Activated T-cell treated with anti-CD3 and anti-CD28 coated beads, Interleukin-2, amount 50 U/mL, for 24 hours (primary cell): ENCODE results near the gene ASPDH.
"Not testable (repeated sequence)": the region's sequence is repeated elsewhere in the genome, so short reads cannot be mapped to it uniquely, and the experiment has no call there.

Experiments used
- DNase-seq: peaks from one replicate; pipeline ENCODE4 v3.0.0-alpha.2; 2020
- H3K27ac Mint-ChIP-seq: 2 replicates; pipeline ENCODE4 v1.8.0; 2020; ENCODE audit warnings: mild to moderate bottlenecking, mixed read lengths
- H3K27me3 Mint-ChIP-seq: 2 replicates; pipeline ENCODE4 v1.8.0; 2020; ENCODE audit warnings: mixed read lengths
- H3K36me3 Mint-ChIP-seq: 2 replicates; pipeline ENCODE4 v1.8.0; 2020; ENCODE audit warnings: low read depth, mixed read lengths
- H3K4me1 Mint-ChIP-seq: 2 replicates; pipeline ENCODE4 v1.8.0; 2020; ENCODE audit warnings: low read depth, mixed read lengths
- H3K4me3 Mint-ChIP-seq: 2 replicates; pipeline ENCODE4 v1.8.0; 2020; ENCODE audit warnings: mild to moderate bottlenecking, moderate library complexity, mixed read lengths
- H3K9me3 Mint-ChIP-seq: 2 replicates; pipeline ENCODE4 v1.8.0; 2020; ENCODE audit warnings: mixed read lengths

The ASPDH gene

GRCh38 chr19:50532952-50533351 is 19.2 kb upstream of the ASPDH start:
- Mint-ChIP-seq H3K27me3 (peaks cover 43% of the 10 kb centered on the region), H3K4me3 (no peak overlapping the region), H3K4me1 (peaks cover 5% of the 10 kb centered on the region)

GRCh38 chr19:50531171-50531612 is 17.5 kb upstream of the ASPDH start:
- peaks cover 37% of the 10 kb centered on the region for H3K27me3 Mint-ChIP-seq
- H3K27ac Mint-ChIP-seq, result no peak overlapping the region
- DNase-seq, result no peak
- H3K4me1 Mint-ChIP-seq, result peaks cover 2% of the 10 kb centered on the region
- no peak overlapping the region for H3K4me3 Mint-ChIP-seq
- no peaks in the 10 kb centered on the region for H3K36me3 Mint-ChIP-seq
- peaks cover 6% of the 10 kb centered on the region for H3K9me3 Mint-ChIP-seq

More at GRCh38 chr19:50532952-50533351, 19.2 kb upstream of the ASPDH start:
- H3K36me3 Mint-ChIP-seq, result no peaks in the 10 kb centered on the region
- H3K9me3 Mint-ChIP-seq, result peaks cover 6% of the 10 kb centered on the region
- no peak overlapping the region for H3K27ac Mint-ChIP-seq
- no peak for DNase-seq

GRCh38 chr19:50528052-50528451 is 14.3 kb upstream of the ASPDH start:
- H3K4me1 Mint-ChIP-seq, H3K9me3 Mint-ChIP-seq, H3K36me3 Mint-ChIP-seq, H3K4me3 Mint-ChIP-seq, DNase-seq, H3K27ac Mint-ChIP-seq: not testable (repeated sequence)
- peaks cover 29% of the 10 kb centered on the region for H3K27me3 Mint-ChIP-seq

- H3K27ac Mint-ChIP-seq, result no peak overlapping the region
- no peaks in the 10 kb centered on the region for H3K36me3 Mint-ChIP-seq
- no peaks in the 10 kb centered on the region for H3K4me1 Mint-ChIP-seq
- DNase-seq, result no peak
- H3K4me3 Mint-ChIP-seq, result no peak overlapping the region
- peaks cover 9% of the 10 kb centered on the region for H3K27me3 Mint-ChIP-seq
- H3K9me3 Mint-ChIP-seq, result no peaks in the 10 kb centered on the region
Observed at GRCh38 chr19:50522881-50523280, 9.2 kb upstream of the ASPDH start.

GRCh38 chr19:50520822-50521465 is 7.2 kb upstream of the ASPDH start:
- peaks cover 11% of the 10 kb centered on the region for H3K27me3 Mint-ChIP-seq
- H3K9me3 Mint-ChIP-seq, result no peaks in the 10 kb centered on the region
- no peak for DNase-seq
- no peaks in the 10 kb centered on the region for H3K4me1 Mint-ChIP-seq
- no peak overlapping the region for H3K4me3 Mint-ChIP-seq
- H3K27ac Mint-ChIP-seq, result no peak overlapping the region
- no peaks in the 10 kb centered on the region for H3K36me3 Mint-ChIP-seq

GRCh38 chr19:50519006-50519575 is 5.4 kb upstream of the ASPDH start:
- Mint-ChIP-seq H3K27ac (no peak overlapping the region), H3K27me3 (peaks cover 21% of the 10 kb centered on the region), H3K9me3 (no peaks in the 10 kb centered on the region), H3K36me3 (no peaks in the 10 kb centered on the region), H3K4me3 (no peak overlapping the region), H3K4me1 (peaks cover 1% of the 10 kb centered on the region)
- no peak for DNase-seq

- Mint-ChIP-seq H3K4me3 (no peak overlapping the region), H3K9me3 (no peaks in the 10 kb centered on the region), H3K36me3 (no peaks in the 10 kb centered on the region), H3K4me1 (peaks cover 1% of the 10 kb centered on the region), H3K27ac (no peak overlapping the region), H3K27me3 (peaks cover 23% of the 10 kb centered on the region)
- no peak for DNase-seq
Observed at GRCh38 chr19:50518091-50519005, 4.6 kb upstream of the ASPDH start.

GRCh38 chr19:50517704-50518075 is 4.0 kb upstream of the ASPDH start:
- Mint-ChIP-seq H3K27ac (no peak overlapping the region), H3K9me3 (no peaks in the 10 kb centered on the region), H3K27me3 (peaks cover 23% of the 10 kb centered on the region), H3K4me3 (no peak overlapping the region), H3K36me3 (no peaks in the 10 kb centered on the region), H3K4me1 (peaks cover 1% of the 10 kb centered on the region)
- no peak for DNase-seq

- peaks cover 1% of the 10 kb centered on the region for H3K4me1 Mint-ChIP-seq
- H3K27me3 Mint-ChIP-seq, result peaks cover 23% of the 10 kb centered on the region
- no peaks in the 10 kb centered on the region for H3K9me3 Mint-ChIP-seq
- no peak overlapping the region for H3K27ac Mint-ChIP-seq
- no peak for DNase-seq
- H3K4me3 Mint-ChIP-seq, result no peak overlapping the region
- H3K36me3 Mint-ChIP-seq, result no peaks in the 10 kb centered on the region
Observed at GRCh38 chr19:50516964-50517703, 3.4 kb upstream of the ASPDH start.

- Mint-ChIP-seq H3K27me3 (peaks cover 23% of the 10 kb centered on the region), H3K4me3 (no peak overlapping the region), H3K9me3 (no peaks in the 10 kb centered on the region), H3K4me1 (peaks cover 6% of the 10 kb centered on the region), H3K27ac (no peak overlapping the region), H3K36me3 (no peaks in the 10 kb centered on the region)
- no peak for DNase-seq
Observed at GRCh38 chr19:50516456-50516855, 2.7 kb upstream of the ASPDH start.

GRCh38 chr19:50515168-50515561 is 1.5 kb upstream of the ASPDH start:
- Mint-ChIP-seq H3K27ac (no peak overlapping the region), H3K9me3 (no peaks in the 10 kb centered on the region), H3K27me3 (peaks cover 20% of the 10 kb centered on the region), H3K4me3 (no peak overlapping the region), H3K36me3 (peaks cover 5% of the 10 kb centered on the region), H3K4me1 (peaks cover 12% of the 10 kb centered on the region)
- DNase-seq, result no peak

- Mint-ChIP-seq H3K27ac (no peak overlapping the region), H3K27me3 (peaks cover 20% of the 10 kb centered on the region), H3K36me3 (peaks cover 5% of the 10 kb centered on the region), H3K4me1 (peaks cover 12% of the 10 kb centered on the region), H3K9me3 (no peaks in the 10 kb centered on the region), H3K4me3 (no peak overlapping the region)
- DNase-seq, result no peak
Observed at GRCh38 chr19:50514346-50515167, 844 bp upstream of the ASPDH start.

- H3K36me3 Mint-ChIP-seq, result peaks cover 11% of the 10 kb centered on the region
- H3K4me3 Mint-ChIP-seq, result no peak overlapping the region
- DNase-seq, result no peak
- no peak overlapping the region for H3K27ac Mint-ChIP-seq
- peaks cover 14% of the 10 kb centered on the region for H3K27me3 Mint-ChIP-seq
- H3K9me3 Mint-ChIP-seq, result no peaks in the 10 kb centered on the region
- peaks cover 19% of the 10 kb centered on the region for H3K4me1 Mint-ChIP-seq
Observed at GRCh38 chr19:50512999-50513745, 541 bp downstream of the ASPDH start.
